GM10847 (cell line): ENCODE measurements around the gene SPAG16.

Experiments
- POLR2A ChIP-seq: IDR thresholded peaks from 2 replicates; pipeline ENCODE4 v1.6.1; 2011; ENCODE audit not compliant: insufficient read length; ENCODE audit errors: extremely low read depth

Gene SPAG16

DNA sequence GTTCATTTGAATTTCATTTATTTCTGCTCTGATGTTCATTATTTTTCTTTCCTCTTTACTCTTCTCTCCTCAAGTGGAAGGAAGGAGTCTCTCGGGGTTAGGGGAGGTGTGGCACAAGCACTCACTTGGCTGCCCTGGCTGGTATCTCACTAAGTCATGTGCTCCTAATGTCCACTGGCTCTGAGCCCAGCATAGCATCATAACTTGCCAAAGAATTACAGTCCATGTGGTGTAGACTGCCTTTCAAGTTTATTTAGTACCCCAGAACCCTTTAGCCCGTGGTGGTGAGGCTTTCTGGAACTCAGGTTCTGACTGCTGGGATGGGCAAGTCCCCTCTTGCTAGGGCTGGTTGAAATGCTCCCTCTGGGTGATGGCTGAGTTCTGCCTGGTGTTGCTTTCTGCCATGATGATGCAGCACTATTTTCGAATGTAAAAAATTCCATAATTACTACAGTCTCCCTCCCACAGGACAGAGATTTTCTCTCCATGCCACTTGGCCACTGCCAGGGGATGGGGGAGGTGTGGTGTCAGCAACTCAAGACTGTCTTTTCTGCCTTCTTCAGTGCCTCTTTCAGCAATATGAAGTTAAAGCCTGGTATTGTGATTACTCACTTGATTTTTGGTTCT lies 22.2 kb downstream of the SPAG16 start:
- TF ChIP-seq POLR2A, result no peak

DNA sequence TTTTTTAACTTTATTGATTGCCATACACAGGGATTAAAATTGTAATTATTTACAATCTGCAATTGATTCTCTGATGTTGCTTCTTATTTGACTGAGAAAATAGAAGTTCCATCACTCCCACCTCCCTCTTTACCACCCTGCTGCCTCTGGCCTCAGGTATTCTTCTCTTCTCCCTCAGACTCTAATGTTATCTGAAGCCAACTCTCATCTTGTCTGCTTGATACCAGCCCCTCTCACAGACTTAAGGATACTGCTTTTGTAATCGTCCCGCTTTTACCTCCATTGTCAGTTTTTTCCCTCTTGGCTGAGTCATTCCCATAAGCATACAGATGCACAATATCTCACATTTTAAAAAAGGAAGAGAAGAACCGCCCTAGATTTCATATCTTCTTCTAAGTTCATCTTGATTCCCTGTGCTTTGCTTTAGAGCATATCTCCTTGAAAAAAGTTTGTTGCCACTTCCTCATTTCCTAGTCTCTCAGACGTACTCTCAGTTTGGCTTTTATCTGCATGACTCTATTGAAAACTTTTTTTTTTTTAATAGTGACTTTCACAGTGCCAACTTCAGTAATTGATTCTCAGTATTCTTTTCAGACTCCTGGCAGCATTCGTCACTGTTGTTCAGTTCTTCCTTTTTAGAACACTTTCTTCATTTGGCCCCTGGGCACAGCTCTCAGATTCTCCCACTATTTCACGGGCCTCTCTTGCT lies 31.1 kb downstream of the SPAG16 start:
- TF ChIP-seq POLR2A, result no peak

DNA sequence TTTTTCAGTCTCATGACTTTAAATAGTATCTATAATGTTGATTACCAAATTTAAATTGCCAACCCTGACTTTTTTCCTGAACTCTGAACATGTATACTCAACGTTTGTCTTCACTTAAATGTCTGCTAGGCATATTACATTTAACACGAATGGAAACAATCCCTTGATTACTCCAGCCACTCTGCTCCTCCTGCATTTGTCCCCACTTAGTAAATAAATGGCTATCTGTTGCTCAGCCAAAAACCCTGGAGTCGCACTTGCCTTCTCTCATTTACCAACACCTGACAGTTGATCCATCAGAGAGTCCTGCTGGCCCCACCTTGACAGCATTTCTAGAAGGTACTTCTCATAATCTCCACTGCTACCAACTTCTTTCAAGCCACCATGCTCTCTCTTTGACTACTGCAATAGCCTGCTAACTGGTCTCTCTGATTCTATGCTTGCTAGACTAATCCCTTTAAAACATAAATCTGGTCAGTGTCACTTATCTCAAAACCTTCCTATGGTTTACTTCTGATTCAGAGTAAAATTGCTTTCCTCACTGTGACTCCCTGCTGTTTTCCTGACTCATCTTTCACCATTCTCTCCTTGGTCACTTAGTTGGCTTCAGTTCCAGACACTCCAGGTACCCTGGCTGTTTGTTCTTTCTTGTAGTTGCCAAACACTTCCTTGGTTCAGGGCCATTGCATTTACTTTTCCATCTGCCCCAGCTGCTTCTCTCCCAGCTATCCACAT lies 31.9 kb downstream of the SPAG16 start:
- TF ChIP-seq POLR2A, result no peak

DNA sequence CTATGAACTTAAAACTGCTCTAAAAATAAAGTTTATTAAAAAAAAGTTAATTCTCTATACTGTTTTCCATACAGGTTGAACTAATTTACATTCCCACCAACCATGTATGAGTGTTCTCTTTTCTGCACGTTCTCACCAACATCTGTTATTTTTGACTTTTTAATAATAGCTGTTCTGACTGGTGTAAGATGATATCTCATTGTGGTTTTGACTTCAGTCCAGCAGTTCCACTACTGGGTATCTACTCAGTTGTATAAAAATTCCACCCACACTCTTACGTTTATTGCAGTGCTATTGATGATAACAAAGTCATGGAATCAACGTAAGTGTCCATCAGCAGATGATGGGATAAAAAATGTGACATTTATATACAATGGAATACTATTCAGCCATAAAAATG lies 33.7 kb downstream of the SPAG16 start:
- no peak for TF ChIP-seq POLR2A

DNA sequence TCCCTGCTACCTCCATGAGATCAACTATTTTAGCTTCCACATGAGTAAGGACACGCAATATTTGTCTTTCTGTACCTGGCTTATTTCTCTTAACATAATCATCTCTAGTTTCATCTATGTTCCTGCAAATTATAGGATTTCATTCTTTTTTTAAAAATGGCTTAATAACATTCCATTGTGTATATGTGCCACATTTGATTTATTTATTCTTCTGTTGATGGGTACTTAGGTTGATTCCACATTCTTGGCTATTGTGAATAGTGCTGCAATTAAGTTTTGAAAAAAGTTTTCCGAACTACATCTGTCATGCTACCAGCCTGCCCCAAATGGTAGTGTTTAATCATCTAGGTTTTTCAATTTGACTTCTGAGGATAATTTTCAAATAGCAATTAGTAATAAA lies 36.3 kb downstream of the SPAG16 start:
- no peak for TF ChIP-seq POLR2A

DNA sequence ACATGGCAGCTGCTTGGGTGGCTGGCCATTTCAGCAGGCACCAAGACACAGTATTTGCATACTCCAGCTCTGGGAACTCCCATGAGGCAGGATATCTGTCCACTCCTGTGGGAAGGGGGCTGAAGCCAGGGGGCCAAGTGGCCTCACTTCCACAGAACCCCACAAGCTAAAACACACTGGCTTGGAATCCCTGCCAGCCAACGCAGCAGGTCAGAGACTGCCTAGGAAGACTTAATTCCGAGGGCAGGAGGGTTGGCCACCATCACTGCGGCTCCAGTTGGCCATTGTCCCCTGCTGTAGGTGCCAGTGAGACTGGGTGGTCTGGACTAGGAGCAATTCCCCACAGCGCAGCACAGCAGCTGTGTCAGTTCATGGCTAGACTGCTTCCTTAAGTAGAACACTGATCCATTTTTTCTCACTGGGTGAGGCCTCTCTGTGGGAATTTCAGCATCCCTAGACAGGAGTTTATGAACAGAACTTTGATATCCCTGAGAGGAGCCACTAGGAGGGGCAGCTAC lies 52.0 kb downstream of the SPAG16 start:
- no peak for TF ChIP-seq POLR2A

DNA sequence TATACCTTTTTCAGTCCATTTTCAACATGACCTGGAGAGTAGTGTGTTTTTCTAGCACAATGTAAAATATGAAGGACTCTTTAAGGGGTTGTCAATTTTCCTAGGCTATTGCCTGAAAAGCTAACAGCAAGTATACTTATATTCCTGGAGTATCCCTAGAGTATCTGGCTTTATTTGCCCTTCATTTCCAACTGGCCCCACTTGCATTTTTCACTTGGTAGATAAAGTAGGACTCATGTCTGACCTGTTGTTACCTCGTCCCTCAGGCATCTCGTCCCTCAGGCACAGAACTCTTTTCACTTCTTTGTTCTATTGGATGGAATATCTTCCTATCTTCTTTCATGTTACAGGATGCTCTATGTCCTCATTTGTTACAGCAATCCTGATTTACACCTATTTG lies 69.2 kb downstream of the SPAG16 start:
- TF ChIP-seq POLR2A, result no peak

DNA sequence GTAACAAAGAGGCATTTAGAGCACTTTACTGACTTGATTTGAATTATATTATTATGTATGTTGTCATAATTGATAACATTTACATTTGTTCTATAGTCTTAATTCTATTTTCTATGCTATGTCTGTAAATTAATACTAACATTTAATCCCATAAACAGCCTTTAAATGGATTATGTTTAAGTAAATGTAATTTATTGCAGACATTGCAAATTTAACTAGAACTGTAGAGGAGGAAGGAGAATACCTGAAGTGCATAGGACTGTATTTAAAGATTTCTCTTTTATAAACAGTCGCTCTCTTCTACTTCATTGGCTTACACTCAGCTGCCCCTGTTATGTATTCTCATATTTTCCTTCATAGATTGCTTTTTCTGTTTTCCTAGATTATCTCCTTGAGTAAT lies 92.4 kb downstream of the SPAG16 start:
- TF ChIP-seq POLR2A, result no peak

DNA sequence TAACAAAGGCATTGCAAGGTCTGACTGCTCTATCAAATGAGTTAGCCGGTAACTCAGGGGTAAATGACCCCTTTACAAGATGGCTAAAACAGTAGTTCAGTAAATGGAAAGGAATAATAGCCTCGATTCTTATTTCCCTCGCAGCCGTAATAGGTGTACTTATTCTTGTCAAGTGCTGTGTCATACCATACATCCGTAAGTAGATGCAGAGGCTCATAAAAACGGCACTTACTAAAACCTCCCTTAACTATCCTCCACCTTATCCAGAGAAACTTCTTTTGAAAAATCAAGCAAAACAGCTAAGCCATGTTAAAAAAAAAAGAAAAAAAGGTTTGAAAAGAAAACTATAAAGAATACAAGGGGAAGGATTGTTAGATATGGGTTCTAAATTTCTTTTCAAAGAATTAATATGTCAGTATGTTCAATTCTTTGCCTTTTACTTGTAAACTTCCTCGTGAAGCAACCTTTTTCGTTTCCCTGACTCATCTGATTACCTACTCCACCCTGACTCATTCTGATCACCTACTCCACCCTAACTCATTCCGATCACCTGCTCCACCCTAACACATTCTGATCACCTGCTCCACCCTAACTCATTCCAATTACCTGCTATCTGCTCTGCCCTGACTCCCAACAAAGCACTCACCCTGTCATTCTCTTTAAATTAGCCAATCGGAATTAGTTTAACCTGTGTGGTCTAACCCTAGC lies 127.5 kb downstream of the SPAG16 start:
- no peak for TF ChIP-seq POLR2A

DNA sequence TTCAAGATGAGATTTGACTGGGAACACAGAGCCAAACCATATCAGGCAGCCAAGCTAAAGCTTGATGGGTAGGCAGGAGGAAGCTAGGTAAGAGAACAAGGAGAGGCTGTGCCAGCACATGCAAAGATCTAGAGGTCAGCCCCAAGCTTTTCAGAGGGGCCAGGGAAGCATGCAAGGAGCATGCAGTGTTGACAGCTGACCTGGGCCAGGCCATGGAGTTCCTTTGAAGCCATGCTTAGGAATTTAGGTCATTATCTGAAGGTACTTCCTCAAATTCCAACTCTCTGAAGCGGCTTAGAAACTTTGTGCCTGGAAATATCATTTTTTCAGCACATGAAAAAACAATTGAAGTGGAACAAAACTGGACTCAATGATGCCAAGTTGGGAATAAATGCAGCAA lies 130.8 kb downstream of the SPAG16 start:
- no peak for TF ChIP-seq POLR2A

DNA sequence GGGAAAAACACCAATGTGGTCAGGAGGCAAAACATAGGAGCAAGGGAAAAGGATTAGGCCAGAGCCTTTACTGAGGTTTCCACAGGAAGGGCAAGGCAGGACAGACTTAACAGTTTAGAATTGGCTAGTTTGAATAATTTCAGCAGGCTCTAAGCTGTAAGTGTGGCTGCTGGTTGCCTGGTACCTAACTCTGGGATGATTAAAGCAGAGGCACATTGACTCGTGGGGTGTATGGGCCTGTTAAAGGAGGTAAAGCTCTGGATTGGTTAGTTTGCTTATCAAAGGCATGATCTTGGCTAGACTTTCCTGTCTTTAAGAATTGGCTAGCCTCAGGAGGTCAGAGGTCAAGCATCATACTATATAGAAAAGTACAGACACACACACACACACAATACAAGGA lies 132.6 kb downstream of the SPAG16 start:
- no peak for TF ChIP-seq POLR2A

DNA sequence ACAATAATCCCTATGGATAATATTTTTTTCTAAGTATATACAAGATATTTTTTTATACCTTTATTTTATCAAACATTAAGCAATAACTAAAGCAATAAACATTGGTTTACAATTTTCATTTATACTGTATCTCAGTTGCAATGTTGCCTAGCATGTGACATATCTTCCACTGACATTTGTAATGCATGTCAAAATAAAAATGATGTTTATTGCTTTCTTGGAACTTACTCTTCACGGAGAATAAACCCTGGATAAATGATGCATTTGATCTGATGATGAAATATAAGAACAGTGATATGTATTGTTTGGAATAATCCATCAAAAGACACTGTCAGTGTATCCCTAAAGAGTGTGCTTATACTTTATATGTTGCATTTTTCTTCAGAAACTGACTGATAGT lies 135.7 kb downstream of the SPAG16 start:
- TF ChIP-seq POLR2A, result no peak

DNA sequence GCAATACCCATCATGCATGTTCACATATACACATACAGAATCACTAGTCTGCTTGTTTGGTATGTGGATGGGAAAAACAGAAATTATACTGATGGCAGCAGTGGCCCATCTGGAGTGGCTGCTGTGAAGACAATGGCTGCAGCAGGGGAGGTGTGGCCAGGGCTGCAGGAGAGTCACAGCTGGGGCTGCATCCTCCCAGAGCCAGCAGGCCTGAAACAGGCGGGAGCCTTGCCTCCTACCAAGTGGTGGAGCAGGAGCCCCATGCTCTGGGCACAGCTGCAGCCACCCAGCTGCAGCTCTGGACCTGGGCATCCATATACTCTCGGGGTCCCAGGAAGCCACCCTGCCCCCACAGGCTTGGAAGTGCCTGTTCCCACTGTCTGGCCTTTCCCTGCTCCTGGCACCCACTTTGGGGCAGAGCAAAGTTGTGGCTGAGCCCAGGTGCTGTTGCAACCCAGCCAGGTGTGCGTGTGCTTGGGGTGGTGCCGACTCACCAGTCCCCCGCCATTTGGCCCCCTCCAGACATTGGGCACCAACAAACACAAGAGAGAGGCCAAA lies 136.6 kb downstream of the SPAG16 start:
- TF ChIP-seq POLR2A, result no peak

DNA sequence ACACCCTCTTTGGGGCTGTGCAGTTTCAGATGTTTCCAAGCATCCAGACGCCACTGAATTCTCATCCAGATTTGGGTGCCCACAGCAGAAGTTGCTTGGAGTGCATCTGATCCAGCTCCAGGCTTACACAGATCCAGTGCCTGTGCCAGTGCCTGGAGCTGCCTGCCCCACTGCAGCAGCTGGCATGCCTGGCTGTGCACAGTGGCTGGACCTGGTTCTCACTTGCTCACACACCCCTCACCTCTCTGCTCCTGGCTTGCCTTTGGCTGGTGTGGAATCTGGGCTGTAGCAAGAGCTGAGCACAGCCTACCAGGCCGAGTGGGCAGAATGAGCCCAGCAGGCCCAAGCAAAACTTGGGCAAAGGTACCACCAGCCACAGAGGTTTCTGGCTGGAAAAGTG lies 137.9 kb downstream of the SPAG16 start:
- TF ChIP-seq POLR2A, result no peak

DNA sequence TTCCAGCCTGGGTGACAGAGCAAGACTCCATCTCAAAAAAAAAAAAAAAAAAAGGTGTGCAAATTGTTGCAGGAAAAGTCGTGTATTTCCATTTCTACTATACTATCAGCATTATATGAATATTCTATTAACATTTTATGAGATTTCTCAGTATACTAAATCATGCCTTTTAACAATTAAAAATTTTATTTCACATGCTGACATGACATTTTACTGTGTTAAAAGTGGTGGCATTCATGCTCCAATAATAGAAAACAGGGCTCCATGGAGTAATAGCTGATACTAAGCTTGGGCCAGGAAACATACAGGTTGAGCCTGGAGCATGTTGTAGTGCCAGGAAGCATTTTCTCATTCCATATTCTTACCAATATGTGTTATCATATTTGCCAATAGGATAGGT lies 141.4 kb downstream of the SPAG16 start:
- TF ChIP-seq POLR2A, result no peak
